Measurements from ENCODE around the gene IFNK.

Gene IFNK

DNA sequence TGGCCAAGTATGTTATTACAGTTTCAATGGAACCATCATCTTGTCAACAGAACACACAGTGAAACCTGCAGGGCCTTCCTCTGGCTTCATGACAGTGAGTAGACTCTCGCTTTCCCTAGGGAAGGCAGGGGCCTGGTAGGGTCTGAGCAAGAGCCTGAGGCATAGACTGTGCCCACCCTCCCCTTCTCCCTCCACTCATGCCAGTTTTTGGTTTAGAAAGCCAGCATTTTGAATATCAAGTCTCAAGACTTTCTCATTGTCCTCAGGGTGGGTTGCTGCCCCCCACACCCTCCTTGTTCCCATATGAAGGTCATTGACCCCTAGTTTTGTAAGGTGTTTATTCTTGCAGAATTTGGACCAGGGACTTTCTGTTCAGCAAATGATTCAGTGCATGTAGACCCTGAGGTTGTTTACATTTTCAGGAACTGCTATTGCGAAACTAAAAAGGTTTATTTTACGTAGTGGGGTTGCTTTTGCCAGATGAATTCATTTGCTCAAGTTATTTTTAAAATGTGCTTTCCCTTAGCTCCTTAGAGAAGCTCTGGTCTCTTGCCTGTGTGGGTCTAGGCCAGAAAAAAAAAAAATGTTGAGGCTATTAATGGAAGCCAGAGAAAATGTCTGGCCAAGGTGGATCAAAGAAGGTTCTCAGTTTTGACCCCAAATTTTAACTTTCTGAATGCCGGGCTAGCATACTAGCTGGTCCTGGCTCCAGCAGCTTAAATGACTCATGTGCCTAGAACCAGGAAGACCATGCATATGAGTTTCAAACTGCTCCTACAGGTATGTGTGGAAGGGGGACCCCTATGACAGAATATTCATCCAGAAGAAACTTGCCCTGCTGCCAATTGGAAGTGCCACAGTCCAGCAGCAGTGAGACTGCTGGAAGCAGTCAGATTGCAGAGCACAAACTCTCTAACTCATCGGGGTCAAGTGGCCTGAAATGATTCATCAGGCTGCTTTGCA, 15.7 kb downstream of the IFNK start:
- no peak for DNase-seq

DNA sequence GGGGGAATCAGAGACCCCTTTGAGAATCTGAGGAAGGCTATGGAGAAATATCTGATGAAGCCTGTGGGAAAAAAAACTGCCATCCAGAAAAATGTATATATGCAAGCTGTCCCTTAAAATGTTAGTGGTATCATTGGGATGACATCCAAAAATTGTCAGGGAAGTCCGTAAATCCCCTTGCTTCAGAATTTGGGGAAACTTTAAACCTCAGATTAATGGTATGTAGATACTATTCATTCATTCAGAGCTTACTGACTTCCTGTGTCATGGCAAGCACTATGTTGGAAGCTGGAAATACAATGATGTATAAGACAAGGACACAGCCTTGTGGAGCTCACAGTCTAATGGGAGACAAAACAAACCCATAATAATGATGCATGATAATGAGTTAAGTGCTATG, 16.4 kb downstream of the IFNK start:
- no peak for DNase-seq

DNA sequence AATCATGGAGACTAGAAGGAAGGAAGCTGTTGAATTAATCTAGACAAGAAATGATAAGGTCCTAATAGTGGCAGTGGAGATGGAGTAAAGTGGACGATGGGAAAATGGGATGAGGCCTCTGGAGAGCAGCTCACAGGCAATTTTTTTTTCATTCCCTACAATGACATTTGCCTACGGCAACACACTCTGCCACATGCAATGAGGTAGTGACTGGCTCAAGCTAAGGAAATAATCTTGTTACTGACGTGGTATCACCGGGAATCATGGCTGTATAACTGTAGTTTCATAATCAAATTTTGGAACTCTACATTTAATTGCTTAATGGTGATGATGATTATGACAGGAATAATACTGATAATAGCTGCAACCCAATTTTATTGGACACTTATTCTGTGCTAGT, 17.6 kb downstream of the IFNK start:
- DNase-seq: no peak

DNA sequence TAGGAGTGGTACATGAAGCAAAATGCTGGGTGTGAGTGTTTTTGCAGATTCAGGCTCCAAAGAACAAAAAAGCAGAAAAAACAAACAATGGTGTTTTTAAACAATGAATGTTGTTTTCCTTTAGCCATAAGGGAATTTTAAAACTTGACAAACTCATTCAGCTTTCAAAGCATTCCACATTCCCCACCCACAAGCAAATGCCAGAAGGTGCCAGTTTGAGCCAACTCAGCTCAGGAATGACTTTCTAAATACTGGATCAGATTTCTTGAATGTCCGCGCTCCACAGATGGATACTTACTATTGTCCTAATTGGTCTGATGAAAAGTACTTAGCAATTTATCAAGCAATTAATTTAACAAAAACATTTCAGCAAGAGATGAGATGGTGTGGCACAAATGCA, 18.4 kb downstream of the IFNK start:
- no peak for DNase-seq

DNA sequence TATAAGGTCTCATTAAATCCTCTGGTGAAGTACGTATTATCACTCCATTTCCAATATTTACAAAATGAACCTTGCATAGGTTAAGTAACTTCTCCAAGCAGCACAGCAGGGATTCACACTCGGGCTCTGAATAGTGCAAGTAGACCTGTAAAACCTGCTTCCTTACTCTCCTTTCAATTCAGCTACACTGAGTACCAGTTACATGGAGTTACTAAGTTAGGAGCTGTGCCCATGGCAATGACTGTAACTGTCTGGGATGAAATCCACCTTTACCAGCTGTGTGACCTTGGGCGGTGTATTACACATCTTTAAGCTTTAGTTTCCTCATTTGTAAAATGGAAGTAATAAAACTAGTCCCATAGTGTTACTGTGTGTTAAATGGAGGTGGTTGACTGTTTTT, 21.4 kb downstream of the IFNK start:
- DNase-seq: no peak

DNA sequence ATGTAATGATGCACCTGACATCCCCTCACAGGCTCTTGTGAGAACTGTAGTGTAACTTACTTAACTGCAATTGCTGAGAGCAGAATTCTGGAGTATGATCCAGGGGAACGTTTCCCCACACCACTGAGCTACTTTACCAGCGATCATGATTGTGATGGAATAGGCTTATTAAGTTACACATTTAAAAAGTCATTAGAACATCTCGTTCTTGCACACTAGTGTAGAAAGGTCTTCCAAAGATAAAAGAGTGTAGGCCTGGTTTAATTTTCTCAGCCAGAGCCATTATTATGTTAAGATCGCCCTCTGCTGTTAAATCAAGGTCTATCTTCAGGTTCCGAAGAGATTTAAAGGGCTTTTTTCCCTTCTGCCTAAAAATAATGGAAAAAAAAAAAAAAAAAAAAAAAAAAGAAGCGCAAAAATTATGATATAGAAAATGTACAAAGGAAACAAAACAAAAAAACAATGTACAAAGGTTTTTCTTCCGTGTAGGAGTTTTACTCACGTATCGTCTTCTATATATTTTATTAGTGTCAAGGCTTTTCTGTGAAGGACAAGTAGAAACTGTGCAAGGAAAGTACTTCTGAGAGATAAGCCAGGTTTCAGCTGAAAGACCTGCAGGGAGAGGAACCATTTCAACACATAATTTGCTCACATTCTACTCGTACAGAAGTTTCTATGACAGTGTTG, 24.1 kb downstream of the IFNK start:
- DNase-seq: no peak

DNA sequence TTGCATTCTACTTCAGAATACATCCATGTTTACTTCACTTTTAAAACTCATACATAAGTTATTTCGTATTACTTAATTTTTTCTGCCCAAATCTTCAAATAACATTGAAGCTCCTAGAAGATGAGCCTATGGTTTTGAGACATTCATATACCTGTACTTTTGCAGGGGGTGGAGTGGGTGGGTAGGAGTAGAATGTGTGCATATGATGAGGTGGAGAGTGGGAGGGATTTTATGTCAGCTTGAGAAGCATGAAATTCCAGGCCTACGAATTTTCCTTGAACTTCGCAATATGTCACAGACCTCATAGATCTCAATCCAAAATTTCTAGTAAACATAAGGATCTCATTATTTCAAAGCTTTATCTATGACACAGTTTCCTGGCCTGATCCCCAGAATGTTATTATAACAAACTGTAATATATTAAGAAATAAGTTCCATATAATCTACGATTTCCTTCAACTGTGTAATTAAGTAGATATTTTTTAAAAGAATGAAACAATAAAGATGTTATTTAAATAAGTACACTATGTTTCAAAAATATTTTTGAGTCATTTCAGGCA, 25.2 kb downstream of the IFNK start:
- no peak for DNase-seq

DNA sequence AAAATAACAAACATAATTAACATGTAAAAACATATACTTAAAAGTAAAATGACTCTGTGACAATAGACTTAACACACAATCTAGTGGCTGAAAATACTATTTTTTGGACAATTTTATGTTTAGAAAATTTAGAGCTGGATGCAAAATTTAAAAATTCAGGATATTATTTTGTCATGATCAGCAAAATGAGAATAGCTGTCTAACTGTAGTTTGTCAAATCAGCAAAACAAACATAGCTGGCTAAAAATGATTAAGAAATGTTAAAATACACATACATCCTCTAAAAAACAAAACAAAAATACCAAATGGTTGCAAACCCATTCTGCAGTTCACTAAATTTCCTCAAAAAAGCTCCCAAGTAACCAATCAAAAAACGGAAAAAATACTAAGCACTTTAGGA, 30.6 kb downstream of the IFNK start:
- no peak for DNase-seq

DNA sequence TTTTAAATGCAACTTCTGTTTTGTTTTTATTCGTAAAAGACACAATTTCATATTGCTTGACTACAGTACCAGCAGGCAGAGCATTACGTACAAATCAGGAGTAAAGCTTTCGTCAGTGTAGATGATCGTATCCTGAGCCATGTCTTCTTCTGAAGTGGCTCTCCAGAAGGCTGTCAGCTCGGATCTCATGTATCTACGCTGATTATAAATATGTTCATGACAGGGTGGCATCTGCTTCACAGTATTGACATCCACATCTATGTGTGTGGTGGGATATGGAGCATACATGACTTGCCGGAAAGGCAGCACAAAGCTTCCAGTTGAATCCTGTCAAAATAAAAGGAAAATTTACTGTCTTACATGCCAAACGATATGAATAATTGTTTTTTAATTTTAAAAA, 32.4 kb downstream of the IFNK start:
- DNase-seq: no peak

DNA sequence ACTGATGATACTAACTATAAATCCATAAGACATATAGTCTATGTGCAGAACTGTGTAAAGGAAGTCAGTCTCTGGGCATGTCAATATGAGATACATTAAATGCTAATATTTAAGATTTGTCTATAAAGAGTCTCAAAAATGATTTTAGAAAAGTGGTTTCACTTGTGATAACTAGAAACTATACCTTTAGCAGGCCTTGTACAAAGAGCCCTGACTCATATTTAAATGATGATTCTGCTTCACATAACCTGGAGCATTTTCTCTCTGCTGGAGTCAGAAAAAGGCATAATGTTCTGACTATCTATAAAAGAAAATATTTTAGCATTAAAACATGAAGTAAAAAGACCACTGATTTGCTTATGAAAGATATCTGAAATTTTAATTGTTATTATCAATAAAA, 34.2 kb downstream of the IFNK start:
- DNase-seq: no peak

DNA sequence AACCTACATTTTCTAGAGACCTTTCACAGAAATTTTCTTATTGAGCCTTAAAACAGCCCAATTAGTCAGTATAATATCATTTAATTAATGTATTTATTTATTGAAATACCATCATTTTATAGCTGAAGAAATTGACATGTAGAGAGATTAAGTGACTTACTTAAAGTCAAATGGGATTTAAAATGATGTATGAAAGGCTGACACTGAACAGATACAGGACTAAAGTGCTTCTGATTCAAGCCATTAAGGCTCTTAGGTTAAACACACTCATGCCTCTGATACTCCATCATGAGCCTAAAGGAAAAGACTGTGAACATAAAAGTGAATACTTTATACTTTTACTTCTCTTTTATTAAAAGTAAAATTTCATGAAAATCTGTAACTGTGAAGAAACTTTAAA, 36.4 kb downstream of the IFNK start:
- no peak for DNase-seq

DNA sequence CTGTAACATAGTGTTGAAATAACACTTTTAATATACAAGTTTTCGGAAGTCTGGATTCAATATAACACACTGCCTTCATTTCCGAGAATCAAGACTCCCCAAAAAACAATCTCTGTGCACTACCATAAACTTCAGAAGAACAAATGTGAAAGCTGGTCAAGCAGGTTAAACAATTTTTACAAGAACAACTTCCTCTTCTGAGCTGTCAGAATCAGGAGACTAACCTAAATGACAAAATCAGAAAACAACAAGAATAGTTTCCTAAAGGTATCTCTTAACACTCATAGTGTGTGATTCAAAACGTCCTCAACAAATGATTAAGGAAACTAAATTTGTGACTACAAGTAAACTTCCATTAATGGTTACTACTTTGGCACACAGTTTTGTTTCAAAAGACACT, 37.6 kb downstream of the IFNK start:
- no peak for DNase-seq

DNA sequence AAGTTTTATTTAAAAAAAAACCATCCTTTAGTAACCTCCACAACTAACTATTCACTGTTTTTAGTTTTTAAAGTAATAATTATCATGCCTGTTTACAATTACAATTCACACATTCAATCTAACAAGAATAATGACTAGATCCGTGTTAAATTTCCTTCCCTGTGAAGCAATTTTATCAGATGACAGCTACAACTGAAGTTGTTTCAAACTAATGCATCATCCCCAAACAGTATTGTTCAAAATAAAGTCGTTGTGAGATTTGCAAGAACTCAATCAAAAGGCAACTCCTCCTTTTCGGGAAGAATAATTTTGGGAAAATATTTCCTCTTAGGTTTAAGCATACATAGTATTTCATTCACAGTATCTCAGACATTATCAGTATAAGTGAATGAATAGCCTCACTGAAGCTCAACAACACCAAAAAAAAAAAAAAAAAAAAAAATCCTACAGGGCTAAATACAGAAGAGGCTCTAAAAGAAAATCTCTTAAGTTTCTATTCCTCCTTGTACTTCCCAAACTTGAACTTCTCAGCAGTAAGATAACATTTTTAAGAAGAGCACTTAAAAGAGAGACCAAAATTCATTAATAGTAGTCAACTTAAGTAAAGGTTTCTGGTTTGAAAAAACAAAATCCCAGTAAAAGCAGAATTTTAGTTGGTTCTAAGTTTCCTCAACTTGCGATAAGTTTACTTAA, 39.8 kb downstream of the IFNK start:
- DNase-seq: no peak

DNA sequence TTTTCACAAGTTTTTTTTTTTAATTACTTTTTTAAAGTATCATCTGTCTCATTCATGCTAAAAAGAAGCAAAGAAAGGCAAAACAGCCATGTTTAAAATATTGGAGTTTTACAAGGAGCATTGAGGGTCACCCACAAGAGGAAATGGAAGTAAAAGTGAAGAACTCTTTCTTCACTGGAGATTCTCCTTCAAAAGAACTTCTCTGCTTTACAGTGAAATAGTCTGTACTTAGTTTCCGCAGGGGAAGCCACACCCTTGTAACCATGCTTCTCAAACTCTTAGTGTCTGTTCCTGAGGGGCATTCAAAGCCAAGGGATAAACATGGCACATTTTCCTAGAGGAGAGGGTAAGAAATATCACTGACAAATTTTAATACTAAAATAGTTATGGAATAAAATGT, 40.6 kb downstream of the IFNK start:
- no peak for DNase-seq

DNA sequence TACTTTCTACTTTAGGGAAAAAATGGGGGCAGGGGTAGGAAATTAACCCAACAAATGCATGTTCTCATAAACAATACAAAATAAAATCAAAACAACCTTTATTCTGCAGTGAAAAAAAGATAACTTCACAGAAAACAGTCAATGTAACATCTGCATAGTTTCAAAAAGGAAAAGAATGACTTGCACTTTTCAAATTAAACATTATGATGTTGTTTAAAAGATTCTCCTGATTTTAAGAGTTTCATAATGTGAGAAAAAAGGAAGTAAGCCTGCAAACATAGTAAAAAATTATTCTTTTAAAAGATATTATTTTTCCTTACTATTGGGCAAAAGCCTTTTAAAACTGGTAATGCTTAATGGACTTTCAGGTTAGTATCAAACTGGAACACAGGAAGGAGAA, 41.6 kb downstream of the IFNK start:
- DNase-seq: no peak

DNA sequence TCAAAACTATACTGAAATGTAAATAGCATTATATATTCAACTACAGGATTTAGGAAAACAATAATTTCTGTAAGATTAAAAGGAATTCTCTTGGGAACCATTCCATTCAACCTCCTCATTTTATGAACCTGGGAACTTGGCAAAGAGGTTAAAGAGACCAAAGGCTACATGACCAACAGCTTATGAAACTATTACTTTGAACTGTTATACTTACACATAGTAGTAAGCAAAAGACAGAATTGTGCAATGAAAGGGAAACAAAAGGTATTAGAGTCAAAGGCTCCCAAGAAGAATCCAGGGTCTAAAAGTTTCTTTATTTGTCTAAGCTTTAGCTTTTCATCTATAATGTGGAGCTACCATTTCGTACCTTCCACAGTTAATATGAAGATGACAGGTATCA, 42.0 kb downstream of the IFNK start:
- no peak for DNase-seq

DNA sequence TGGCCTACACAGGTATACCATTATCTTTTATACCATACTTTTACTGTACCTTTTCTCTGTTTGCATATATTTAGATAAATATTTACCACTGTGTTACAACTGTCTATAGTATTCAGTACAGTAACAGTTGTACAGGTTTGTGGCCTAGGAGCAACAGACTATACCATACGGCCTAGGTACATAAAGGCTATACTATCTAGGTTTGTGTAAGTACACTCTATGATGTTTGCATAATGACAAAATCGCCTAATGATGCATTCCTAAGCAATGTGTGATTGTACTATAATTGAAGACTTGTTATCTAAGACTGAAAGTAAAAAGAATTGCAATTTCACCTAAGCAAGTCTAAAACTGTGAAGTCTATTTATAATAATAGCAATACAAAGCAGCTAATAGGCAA, 45.3 kb downstream of the IFNK start:
- no peak for DNase-seq

DNA sequence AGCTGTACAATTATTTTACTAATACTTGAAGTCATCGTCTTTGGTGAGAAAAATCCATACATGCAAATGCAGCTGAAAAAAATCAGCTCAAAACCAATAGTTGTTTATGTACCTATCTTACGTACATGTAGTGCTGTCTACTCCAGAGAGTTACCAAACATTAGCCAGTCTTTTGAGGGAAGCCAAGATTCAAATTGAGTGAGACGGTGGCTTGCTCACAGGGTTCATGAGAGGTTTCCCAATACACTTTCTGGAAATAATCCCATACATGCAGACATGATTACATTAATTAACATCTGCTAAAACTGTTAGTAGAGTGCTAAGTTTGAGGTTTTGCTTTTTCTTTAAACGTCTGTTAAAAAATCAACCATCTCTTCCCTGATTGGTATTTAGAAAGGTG, 46.9 kb downstream of the IFNK start:
- DNase-seq: no peak

DNA sequence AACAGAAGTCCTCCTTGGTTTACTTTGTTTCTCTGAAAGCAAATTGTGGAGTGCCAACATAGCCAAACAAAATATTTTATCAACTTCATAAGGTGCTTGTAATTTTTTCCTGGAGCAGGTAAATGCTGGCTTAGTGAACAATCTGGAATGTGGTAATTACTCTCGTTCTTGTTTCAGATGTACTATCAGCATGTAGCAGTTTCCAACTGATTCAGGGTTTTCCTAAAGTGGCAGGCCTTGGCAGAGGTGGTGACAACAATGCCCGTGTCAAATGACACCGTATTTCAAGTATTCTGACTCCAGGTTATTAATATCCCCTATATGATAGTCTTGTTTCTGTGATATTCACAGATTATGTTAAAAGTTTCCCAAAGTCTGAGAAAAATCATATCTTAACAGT, 48.0 kb downstream of the IFNK start:
- no peak for DNase-seq

DNA sequence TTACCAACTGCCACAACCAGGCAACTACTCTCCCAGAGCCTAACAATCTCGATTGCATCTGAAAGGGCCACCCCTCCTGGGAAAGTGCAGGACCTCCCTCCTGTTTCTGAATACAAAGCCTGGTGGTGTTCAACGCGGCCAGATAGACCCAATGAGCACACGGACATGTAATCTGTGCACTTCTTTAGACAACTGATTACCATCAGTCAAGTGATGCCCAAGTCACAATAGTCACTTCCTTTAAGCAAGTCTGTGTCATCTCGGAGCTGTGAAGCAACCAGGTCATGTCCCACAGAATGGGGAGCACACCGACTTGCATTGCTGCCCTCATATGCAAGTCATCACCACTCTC, 48.5 kb downstream of the IFNK start:
- no peak for DNase-seq

DNA sequence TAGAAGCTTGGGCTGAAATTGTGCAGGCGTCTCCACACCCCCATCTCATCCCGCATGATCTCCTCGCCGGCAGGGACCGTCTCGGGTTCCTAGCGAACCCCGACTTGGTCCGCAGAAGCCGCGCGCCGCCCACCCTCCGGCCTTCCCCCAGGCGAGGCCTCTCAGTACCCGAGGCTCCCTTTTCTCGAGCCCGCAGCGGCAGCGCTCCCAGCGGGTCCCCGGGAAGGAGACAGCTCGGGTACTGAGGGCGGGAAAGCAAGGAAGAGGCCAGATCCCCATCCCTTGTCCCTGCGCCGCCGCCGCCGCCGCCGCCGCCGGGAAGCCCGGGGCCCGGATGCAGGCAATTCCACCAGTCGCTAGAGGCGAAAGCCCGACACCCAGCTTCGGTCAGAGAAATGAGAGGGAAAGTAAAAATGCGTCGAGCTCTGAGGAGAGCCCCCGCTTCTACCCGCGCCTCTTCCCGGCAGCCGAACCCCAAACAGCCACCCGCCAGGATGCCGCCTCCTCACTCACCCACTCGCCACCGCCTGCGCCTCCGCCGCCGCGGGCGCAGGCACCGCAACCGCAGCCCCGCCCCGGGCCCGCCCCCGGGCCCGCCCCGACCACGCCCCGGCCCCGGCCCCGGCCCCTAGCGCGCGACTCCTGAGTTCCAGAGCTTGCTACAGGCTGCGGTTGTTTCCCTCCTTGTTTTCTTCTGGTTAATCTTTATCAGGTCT, 49.0 kb downstream of the IFNK start, which contains the start of gene C9orf72:
TSS of gene C9orf72 (minus strand) at position 564 of the 716 bp plus-strand sequence. CDS start 6,361 bp downstream, outside the sequence.
- DNase-seq: peak; percentile 92
